GM19328 (cell line): ENCODE data around the gene FSTL3.
"Not testable (repeated sequence)": the region's sequence is repeated elsewhere in the genome, so short reads cannot be mapped to it uniquely, and the experiment has no call there.

ENCODE experiments used
- ATAC-seq: cut with Tn5 transposase; IDR thresholded peaks from one replicate; pipeline ENCODE4 v1.9.1; 2021; ENCODE audit warnings: mild to moderate bottlenecking, moderate library complexity; ENCODE audit not compliant: unreplicated experiment

FSTL3 gene

DNA sequence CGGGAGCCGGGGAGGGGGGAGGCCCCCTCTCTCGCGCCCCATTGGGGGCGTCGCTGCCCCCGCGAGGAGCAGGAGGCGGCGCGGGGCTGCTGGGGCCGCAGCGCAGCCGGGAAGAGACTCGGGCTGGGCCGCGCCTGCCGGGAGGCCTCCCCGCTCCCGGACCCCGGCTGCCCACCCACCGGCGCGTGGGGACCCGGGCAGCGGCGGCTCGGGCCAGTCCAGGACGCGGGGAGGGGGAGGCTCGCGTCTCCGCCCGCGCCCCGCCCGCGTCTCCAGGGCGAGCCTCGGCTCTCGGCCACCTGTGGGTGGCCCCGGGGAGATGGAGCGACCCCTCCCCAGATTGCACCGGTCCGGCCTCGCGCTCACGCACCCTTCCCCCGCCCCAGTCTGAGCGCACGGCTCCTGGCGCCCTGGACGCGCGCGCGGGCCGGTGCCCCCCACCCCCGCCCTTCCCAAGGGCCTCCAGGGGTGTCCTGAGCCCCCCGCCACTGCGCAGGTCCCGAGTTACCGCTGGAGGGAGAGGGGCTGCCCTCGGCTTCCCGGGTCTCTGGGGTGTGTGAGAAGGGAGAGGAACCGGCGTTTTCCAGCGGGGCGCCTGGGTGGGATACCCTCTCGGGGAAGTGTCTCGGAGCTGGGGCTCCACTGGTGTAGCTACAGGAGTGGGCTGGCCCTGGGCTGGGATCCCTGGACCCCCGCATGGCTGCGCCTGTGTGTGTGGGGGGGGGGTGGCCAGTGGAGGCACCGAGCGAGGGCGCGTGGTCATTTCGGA is 33.2 kb downstream of the FSTL3 start:
- no peak for ATAC-seq

DNA sequence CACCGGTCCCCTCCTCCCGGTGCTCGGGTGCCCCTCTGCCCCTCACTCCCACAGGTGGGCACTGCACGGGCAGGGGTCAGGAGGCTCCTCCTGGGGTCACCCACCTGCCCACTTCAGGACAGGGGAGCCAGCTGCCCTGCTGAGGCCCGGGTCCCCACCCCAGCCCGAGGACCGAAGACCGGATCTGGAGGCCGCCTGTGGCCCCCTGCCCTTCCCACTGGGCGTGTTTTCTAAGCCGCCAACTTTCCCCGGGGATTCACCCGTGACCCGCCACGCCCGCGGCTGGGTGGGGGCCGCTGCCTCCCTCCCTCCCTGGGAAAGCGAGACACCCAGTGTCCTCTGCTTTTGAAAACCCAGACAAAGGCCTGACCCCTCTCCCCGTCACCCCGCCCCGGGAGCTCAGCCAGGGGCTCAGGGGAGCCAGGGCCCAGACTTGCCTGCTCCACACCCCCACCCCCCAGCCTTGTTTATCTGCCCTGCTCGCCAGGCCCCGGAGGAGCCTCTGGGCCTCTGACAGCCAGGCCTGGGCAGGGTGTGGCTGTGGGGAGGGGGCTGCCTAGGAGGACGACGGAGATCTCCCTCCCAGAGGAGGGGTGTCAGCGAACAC is 33.9 kb downstream of the FSTL3 start:
- no peak for ATAC-seq

DNA sequence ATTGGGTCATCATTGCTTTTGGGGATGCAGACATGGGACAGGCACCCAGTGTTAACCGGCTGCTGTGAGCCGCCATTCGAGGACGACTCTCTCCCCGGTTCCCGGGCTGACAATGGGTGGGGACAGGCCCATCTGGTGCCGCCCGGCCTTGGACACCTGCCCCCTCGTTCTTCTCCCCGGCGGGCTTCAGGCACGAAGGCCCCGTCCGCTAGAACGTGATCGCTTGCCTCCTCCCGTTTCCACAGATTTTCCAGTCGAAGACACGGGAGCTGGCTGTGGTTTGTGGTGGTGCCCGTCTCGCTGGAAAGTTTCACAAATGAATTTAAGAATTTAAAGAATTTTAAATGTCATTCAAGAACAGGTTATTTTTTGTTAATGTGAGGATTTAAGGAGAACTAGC is 34.6 kb downstream of the FSTL3 start:
- ATAC-seq, result no peak

DNA sequence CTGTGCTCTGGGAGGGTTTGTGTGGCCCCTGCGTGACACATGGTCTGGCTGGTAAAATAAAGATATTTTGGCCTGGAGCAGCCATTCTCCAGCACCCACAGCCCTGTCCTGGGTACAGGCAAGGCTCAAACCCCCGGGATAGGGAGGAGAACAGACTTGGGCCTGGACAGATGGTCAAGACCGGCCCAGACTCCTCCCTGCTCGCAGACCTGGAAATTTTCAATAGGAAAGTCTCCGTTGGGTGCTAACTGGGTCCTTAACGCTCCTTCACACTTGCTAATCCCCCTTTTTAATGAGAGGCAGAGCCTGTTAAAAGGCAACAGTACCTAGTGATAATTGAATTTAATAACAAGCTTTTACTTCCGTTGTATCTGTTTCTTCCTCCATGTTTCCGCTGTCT is 35.1 kb downstream of the FSTL3 start:
- ATAC-seq, result no peak

DNA sequence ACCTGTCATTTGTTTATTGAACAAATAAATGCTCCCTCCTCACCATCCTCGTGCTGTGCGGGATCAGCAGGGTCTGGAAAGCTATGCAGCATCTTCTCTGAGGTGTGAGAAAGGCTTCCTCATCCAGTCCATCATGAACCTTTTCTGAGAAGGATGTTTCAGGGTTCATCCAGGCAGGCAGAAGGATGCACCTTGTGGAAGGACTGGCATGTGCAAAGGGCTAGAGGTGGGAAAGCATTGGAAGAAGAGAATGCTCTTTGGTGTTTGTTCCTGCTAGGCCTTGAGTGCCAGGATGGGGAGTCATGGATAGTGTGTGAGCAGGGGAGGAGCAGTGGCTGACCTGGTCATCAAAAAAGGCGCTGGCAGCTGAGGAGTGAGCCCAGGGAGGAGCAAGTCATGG is 39.2 kb downstream of the FSTL3 start:
- ATAC-seq, result no peak

DNA sequence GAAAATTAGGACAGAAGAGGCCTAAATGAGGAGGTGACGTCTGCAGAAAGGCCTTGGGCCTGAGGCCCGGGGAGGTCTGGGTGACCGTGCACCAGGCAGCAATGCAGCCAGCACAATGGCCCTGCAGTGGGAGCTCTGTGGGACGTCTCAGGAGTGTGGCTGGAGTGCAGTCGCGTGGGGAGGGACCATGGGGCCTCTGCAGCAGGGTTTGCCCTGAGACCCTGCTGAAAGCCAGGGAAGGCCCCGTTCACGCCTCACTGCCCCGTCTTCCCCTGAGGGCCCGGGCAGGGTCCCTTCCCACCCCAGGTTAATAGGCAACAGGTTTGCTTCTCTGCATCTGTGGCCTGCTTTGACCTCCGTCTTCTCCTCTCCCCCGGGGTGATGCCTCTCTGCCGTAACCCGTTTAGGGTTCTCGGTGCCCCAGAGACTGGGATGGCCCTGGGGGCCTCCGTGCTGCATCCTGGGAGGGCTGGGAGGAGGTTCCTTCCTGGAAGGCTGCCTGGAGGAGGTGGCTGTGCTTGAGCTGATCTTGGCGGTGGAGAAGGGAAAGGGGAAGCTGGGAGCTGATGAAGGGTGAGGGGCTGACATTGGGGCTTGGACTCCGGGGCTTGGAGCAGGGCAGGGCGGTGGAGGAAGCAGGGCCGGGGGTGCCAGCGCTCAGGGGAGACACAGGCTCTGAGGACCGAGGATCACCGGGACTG is 42.2 kb downstream of the FSTL3 start:
- ATAC-seq, result no peak

DNA sequence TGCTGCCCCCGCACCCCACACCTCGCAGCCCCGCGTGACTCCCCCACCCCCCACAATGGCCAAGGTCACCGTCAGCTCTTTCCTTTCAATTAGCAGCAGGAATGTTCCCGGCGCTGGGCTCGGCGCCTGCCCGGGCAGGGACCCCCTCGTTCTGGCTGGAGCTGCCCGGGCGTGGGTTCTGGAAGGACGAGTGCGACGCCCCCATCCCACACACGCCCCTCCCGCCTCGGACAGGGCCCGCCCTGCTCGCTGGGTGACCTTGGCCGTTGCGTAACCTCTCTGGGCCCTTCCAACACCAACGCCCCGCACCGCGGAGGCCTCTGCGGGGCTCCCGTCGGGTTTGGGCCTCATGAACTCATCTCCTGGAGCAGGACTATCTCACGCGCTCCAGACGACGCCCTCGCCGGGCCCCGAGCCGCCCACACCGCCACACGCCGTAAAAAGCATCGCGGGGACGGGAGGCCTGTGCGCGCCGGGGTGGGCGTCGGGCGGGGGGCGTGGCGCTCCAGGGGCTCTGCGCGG is 42.9 kb downstream of the FSTL3 start:
- no peak for ATAC-seq

DNA sequence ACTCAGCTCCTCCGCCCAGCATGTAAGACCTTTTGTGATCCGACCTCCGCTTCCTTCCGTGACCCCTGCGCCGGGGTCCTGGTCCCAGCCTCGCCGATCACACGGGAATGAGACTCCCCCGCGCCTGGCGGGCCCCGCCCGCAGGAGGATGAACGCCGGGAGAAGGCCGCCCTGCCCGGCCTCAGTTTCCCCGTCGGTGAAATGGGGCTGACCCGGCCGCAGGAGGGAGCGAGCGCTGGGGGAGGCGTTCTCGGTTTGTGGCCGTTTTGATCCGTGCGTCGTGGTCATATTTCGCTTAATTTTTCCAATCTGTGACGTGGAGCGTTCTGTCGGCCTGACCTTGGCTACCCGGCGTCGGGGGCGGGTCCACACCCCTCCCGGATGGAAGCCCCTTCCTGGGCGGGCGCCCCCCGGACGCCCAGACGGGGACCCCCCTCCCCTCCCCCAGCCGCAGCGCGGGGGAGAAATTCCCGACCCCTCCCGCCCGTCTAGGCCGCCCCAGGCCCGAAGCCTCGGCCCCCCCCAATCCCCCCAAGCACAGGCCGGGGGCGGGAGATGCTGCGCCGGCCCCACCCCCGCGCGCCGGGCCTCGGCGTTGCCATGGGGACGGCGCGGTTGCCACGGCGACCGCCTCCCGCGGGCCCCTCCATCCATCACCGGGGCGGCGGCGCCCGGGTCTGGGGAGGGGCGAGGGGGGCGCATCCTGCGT is 43.6 kb downstream of the FSTL3 start:
- ATAC-seq, result no peak

DNA sequence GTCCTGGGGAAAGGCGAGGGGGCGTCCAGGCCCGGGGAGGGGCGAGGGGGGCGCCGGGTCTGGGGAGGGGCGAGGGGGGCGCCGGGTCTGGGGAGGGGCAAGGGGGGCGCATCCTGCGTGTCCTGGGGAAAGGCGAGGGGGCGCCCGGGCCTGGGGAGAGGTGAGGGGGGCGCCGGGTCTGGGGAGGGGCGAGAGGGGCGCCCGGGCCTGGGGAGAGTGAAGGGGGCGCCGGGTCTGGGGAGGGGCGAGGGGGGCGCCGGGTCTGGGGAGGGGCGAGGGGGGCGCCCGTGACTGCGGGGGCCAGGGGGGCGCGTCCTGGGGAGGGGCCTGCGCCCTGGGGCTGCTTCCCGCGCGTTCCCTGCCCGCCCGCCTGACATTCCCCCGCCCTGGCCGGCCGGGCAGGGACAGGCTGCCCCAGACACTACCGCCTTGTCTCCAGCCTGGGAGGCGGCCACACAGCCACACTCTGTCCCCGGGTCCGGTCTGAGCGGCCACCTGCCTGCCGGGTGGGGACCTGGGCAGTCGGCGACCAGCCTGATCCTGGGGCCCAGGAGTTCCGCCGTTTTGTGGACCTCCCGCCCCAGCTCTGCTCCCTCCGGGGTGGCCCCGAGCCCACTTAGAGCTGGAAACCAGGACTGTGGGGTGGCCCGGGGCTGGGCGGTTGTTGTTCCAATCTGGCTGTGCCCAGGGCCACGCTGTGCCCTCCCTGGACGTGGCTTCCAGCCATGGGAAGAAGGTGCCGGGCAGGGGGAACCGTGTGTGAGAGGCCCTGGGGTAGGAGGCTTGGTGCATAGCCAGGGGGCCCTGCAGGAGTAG is 44.4 kb downstream of the FSTL3 start:
- ATAC-seq, result no peak

DNA sequence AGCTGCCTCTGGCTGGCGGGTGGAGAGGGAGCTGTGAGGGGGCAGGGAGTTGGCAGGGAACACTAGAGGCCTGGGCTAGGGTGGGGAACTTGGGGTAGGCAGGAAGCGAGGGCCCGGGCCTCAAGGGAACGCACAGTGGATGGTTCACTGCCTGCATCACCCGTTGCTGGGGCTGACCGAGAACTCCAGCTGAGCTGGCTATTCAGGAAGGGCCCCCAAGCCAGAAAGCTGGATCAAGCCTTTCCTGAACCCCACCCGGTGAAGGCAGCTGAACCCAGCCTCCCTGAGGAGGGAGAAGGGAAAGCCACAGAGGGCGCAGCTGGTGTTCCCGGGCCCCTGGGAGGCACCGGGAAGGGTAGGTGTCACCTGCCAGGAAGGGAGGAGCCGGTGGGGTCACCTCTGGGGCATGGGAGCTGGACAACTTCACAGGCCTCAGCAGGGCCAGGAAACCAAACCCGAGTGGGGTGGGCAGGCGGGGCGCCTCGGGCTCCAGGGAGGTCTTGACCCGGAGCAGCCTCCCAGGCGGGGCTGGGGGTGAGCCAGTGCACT is 46.4 kb downstream of the FSTL3 start:
- no peak for ATAC-seq

DNA sequence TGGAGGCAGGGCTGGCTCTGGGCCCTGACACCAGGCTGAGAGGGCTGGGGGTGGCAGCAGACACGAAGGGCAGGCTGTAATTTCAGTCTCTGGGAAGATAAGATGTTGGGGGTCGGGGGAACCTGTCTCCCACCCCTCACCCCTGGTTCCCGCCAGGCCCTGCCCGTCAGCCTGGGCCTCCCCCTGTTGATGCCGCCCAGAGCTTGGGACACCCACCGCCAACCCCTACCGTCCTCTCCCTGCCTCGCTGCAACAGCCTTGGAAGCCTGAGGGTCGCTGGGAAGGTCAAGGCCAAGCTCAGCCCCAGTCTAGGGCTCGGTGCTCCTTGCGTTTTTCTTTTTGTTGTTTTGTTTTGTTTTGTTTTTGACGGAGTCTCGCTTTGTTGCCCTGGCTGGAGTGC is 47.1 kb downstream of the FSTL3 start:
- ATAC-seq, result no peak

DNA sequence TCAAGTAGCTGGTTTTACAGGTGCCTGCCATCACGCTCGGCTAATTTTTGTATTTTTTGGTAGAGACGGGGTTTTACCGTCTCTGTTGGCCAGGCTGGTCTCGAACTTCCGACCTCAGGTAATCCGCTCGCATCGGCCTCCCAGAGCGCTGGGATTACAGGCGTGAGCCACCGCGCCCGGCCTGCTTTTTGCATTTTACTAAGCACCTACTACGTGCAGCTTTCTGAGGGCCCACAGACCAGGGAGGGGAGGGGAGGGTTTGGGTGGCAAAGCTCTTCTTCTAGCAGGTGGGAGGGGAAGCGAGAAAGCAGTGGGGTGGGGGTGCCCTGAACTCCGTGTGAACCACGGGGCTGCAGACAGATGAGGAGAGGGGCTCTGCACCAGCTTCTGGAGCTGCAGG is 47.5 kb downstream of the FSTL3 start:
- ATAC-seq, result no peak

DNA sequence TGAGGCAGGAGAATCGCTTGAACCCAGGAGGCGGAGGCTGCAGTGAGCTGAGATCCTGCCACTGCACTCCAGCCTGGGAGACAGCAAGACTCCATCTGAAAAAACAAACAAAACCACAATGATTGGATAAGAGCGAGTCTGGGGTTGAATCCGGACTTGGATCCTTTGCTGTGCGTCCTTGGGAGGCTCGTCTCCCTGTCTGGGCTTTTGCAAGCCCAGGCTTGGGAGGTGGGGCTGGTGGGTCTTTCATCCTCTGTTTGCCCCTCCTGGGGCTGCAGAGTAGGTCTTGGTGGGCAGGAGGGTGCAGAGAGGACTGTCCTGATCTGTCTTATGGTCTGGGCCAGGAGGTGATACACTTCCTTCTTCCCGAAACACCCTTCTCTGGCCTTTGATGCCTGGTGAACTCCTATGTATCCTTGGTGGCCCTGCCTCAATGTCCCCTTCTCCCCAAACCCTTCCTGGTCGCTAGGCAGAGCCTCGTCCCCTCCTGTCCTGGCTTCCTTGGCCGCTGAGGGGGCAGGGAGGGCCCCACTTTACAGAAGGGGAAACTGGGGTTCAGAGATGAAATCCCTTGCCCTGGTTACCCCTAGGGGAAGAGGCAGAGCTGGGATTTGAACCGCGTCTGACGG is 49.4 kb downstream of the FSTL3 start:
- no peak for ATAC-seq

DNA sequence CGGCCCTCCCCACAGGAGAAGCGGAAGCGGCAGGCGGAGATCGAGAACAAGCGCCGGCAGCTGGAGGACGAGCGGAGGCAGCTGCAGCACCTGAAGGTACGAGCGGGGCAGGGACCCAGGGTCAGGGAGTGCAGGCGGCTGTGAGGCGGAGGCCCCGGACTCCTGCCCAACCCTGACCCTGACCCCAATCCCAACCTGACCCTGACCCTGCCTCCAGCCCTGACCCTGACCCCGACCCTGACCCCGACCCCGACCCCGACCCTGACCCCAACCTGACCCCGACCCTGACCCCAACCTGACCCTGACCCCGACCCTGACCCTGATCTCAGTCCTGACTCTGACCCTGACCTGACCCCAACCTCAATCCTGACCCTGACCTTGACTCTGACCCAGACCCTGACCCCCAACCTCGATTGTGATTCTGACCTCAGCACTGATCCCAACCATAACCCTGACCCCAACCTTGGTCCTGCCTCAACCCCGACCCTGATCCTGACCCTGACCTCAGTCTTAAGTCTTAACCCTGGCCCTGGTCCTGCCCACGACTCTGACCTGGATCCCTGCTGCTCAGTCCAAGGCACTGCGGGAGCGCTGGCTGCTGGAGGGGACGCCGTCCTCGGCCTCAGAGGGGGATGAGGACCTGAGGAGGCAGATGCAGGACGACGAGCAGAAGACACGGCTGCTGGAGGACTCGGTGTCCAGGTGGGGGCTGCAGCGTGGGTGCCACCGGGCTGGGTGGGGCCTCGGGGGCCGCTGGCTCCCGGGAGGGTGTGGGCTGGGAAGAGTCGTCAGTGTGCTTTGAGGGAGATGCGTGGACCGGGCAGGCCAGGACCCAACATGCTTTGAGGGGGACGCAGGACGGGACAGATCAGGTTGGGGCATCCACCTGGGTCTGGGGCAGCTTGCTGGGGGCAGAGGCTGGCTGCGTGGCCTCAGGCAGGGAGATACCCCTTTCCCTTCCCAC is 51.1 kb downstream of the FSTL3 start:
- ATAC-seq, result no peak

DNA sequence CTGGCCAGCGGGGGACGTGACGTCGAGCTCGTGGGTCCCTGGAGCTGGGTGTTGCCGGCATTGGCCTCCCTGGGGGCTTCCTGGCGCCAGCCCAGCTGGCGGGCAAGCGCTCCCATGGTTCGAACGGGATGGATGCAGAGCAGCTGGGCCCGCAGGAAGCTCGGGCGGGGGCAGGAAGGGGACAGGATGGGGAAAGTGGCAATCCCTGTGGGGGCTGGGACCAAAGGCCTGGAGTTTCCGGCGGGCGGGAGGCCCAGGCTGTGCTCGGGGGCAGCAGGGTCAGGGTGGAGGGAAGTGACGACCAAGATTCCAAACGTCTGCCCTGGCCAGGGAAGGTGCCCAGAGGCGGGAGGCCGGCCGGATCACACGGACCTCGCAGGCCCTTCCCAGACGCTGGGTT is 51.8 kb downstream of the FSTL3 start:
- no peak for ATAC-seq

DNA sequence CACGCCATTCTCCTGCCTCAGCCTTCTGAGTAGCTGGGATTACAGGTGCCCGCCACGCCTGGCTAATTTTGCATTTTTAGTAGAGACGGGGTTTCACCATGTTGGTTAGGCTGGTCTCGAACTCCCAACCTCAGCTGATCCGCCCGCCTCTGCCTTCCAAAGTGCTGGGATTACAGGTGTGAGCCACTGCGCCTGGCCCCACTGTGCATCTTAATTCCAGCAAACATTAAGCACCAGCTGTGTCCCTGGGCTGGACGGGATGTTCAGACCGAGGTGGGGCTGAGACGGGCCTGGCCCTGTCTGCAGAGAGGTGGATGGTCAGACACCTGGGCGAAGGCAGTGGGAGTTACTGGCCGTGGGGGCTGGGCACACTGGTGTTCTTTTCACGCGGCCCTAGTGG is 53.4 kb downstream of the FSTL3 start:
- ATAC-seq, result not testable (repeated sequence)

DNA sequence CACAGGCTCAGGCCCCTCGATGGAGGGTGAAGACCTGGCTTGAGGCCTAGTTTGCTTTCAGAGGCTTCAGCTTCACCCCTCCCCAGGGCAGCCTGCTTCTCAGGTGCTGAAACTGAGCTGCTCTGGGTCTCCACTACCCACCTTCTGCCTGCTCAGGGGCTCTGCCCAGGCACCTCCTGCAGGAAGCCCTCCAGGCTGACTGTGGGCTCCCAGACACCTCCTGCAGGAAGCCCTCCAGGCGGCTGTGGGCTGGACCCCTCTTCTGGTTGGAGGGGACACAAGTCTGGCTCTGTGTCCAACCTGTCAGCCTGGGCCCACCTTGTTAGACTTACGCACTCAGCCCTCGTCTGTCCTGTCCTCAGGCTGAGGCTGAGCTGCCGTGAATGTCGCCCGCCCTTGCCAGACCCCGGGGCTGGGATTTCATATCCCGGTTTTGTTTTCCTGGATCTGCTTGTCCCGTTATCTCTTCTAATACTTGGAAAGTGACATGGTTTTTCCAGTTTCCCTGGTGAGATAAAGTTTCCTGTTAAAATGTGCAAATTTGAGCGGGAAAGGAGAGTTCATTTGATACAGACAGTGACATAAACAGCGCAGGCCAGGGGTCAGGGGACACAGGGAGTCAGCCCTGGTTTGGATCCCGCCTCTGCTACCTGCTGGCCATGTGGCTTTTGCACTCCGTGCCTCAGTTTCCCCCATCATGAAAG is 53.9 kb downstream of the FSTL3 start:
- ATAC-seq, result no peak

DNA sequence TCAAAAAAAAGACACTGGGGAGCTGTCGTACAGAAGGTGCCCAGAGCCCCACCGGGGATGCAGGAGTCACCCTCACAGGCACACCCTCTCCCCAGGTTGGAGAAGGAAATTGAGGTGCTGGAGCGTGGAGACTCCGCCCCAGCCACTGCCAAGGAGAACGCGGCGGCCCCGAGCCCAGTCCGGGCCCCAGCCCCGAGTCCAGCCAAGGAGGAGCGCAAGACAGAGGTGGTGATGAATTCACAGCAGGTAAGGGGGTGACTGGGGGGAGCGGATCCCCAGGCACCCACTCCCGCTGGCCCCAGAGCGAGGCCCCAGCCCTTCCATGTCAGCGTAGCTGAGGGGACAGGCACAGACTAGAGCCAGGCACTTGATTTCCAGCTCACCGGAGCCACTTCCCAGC is 54.8 kb downstream of the FSTL3 start:
- no peak for ATAC-seq
